DMS 273 treated with DMSO at 0.1 percent for 48 hours (cell line): Measurements from ENCODE around the gene PCDH9.

Experiments
- DNase-seq: peaks from one replicate; lab custom pipeline; 2025; lab: John Stamatoyannopoulos, UW

The PCDH9 gene, protein sequence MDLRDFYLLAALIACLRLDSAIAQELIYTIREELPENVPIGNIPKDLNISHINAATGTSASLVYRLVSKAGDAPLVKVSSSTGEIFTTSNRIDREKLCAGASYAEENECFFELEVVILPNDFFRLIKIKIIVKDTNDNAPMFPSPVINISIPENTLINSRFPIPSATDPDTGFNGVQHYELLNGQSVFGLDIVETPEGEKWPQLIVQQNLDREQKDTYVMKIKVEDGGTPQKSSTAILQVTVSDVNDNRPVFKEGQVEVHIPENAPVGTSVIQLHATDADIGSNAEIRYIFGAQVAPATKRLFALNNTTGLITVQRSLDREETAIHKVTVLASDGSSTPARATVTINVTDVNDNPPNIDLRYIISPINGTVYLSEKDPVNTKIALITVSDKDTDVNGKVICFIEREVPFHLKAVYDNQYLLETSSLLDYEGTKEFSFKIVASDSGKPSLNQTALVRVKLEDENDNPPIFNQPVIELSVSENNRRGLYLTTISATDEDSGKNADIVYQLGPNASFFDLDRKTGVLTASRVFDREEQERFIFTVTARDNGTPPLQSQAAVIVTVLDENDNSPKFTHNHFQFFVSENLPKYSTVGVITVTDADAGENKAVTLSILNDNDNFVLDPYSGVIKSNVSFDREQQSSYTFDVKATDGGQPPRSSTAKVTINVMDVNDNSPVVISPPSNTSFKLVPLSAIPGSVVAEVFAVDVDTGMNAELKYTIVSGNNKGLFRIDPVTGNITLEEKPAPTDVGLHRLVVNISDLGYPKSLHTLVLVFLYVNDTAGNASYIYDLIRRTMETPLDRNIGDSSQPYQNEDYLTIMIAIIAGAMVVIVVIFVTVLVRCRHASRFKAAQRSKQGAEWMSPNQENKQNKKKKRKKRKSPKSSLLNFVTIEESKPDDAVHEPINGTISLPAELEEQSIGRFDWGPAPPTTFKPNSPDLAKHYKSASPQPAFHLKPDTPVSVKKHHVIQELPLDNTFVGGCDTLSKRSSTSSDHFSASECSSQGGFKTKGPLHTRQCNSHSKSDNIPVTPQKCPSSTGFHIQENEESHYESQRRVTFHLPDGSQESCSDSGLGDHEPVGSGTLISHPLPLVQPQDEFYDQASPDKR (N-terminal part only)

DNA sequence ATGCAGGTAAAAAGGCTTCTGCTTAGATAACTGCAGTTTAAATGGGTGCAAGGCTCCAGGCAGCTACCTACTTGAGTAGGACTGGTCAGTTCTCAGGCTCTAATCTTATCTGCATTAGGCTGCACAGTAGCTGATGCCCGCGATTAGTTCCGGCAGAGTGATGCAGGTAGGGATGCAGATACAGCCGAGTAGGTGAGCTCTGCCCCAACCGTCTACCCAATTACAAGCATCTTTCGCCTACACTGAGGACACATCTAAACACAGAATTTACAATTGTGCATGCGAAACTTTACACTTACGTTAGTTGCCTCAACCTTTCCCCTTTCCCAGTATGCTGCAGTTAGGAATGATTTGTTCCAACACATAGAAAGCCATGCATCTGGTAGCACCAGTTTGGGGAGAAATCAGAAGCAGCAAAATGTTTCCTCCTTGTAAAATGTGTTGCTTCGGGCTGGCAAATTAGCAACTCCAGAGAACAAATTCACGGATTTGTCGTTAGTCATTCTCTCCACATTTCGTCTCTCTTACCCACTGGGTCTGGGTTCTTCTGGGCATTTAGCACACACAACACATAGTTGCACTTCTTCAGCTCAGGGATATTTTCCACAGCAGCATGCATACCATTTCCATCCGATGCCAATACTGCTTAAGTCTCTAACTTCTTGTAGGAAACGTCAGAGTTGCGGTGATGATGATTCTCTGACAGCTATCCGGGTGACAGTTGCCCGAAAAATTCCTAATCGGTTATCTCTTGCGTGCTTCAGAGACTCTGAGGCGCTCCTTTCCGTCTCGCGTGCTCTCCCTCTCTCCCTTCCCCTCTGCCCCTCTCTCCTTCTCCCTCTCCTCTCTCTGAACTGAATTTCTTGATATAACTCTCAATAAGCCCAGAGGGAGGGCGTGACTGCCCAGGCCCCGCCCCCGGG, at the start of gene PCDH9:
PCDH9 (minus strand) TSS at position 856 of the 923 bp plus-strand sequence. CDS start 1,896 bp downstream, outside the sequence.
- DNase-seq: no peak

DNA sequence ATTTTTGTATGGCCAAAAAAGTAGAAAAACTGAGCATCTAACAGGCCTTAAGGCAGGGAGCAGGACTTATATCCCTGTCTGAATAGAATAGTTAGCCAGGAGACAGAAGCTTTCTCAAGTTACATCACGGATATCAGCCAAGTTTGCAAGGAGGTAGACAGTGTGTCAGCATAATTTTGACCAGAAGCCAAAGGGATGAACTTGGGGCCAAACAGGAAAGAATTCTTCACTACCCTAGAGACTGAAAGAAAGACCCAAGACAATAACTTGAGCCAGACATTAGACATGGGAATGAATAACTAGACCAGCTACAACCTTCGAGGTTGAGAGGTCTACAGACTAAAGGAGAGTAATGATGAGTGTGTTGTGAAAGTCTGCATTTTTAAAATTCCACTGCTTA, 48.1 kb upstream of the PCDH9 start:
- peak; percentile 16 for DNase-seq

DNA sequence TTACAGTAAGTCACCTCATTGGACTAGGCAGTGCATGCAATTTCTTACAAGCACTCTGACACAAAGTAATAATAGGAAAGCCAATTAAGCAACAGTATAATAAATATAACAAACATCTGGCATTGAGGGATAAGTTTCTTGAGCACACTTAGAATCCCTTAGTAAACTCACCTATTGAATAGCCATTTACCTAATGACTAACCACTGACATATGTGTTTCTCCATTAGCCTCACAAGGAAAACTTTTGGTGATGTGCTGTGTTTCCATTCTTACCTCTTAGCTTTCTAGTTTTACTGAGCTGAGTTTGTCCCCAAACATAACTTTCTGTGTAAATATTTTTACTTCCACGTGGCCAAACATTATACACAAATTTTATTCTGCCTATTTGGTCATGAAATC, 47.4 kb upstream of the PCDH9 start:
- DNase-seq: no peak

DNA sequence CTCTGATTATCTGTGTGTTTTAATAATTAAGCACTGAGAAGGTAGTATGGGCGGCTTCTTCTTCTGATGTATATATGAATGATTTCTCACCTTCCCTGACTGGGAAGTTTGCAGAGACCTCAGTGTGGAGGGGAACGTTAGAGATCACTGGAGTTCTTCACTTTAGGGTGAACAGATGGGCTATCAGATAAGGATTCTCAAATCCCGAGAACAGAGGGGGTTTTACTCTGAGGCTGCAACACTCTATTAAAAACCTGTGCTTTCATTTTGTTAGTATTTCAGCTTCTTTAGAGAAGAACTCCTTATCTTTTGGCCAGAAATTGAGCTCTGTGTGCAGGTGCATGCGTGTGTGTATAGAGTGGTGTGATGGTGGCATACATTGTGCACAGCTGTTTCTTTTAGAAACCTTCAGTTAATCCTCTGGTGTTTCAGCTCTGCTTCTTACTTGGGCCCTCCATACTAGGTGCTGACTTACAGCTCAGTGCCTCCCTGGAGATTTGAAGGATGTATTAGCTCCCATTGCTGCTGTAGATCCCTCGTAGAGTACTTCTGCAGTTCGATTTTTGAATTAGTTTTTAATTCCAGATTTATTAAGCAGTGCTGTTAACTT, 45.3 kb upstream of the PCDH9 start:
- no peak for DNase-seq

DNA sequence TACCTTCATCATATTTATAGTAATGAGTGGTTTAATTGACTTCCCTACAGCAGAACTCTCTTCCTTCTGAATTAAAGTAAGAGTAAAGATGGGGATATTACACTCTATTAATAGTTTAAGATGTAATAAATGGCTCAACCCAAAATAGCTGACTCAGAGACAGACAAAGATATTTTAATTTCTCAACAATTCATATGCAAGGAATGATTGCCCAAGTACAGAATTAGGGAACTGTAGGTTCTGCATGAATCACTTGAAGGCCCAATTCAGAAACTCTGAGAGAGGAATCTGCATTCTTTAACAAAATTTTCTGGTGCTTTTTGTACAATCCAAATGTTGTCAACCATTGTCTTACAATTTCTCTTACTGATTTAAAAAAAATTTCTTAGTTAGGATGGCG, 42.9 kb upstream of the PCDH9 start:
- no peak for DNase-seq

DNA sequence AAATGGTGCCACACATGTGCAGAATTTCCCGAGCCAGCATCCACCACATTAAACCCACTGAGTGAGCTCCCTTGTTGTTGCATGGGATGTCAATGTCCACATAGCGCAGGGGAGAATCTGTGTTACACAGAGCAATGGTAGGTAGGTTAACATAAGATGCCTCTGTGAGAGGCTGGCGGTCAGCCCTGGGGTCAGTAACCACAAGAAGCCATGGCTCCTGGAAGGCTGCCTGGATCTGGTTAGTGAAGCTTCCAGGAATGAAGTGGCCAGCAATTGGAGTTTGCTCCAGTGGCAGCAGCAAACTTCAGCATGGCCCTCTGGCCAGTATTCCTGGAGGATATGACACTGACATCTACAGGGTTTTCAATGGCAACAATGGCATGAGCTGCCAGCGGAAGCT, 37.0 kb upstream of the PCDH9 start:
- DNase-seq: no peak

DNA sequence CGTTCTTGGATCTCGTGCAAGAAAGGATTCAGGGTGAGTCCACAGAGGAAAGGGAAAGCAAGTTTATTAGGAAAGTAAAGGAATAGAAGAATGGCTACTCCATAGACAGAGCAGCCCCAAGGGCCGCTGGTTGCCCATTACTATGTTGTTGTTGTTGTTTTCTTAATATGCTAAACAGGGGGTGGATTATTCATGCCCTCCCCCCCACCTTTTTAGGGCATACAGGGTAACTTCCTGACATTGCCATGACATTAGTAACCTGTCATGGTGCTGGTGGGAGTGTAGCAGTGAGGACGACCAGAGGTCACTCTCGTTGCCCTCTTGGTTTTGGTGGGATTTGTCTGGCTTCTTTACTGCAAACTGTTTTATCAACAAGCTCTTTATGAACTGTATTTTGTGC, 29.1 kb upstream of the PCDH9 start:
- no peak for DNase-seq

DNA sequence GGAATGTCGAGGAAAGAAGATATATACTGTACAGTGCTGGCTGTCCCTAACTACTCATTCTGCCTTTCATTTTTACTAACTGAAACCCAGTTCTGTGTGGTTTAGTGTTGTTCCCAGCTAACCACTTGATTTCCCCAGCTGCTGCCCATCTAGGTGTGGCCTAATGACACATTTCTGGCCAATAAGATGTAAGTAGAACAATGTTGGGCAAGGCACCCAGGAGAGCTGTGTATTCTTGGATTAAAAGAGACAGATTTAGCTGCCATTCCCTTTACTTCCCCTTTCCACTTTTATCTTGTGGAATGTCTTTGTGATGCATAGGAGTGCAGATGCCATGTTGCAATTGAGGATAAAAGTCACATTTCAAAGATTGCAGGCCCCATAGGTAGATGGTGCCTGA, 28.3 kb upstream of the PCDH9 start:
- no peak for DNase-seq

DNA sequence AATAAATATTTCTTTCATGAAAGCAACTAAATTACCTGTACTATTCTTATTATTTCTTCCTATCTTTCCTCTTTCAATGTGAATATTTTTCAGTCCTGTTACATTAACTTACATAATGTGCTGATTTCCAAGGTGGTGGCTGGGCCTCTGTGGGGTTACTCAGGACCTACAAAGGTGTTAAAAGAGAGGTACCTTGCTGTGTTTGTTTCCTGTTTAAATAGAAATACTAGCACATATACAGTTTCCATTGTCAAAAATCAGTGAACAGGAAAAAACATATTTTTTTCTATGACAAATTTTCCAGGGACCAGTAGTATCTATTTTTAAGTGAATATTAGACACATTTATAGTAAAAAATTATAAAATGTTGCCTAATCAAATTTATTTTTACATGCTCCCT, 8.7 kb upstream of the PCDH9 start:
- DNase-seq: no peak

DNA sequence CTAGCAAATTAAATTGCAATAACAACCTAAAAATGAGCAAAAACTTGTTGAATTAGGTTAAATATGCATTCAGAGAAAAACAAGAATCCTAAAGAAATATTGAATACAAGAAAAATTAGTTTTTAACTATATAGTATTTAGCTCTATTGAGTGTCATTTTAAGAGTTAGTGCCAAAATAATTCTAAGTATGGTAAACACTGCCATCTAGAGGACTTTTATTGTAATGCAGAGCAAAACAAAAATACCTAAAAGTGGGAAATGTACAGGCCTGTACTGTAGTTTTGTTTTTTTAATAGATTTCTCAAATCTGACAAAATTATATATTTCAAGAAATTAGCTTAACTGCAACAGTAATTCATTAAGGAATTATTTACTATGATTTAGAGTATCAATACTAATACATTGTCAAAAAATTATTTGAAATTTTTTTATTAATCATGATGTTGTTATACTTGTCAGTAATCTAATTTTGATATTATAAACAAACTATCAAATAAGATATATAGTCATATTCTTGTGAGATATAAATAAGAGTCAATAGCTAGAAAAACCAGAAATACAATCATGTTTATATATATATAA, 8.2 kb upstream of the PCDH9 start:
- no peak for DNase-seq

DNA sequence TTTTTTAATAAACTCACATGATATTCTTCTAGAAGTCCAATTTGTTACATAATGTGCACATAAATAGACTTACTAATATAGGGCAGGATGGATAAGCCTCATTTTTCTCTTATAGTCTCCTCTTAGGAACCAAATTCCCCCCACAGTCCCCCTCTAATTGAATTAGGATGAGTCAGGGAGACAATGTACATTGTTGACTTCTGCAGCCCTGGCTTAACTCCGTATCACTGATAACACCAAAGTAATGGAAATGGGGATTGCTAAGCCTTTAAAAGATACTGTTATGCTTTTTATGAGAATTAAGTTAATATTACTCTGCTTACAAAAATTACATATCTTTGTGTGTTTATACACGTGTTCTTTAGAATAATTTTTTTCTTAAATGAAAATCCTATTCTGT, 5.1 kb upstream of the PCDH9 start:
- DNase-seq: no peak

DNA sequence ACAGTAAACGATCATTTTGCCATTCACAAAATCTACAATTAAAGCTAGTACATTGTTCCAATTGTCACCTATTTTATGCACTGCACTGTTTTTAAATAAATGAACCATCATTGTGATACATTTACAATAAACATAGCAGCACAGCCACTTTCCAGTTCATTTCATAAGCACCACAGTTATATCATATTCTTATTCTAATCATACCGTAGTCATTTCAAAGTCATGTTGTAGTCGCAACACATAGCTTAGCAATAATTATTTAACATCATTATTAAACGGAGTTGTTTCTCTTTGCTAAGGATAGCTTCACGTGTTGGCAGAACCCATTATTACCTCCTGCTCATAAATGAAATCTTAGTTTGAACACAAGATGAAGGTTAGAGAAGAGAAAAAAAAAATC, 2.2 kb upstream of the PCDH9 start:
- DNase-seq: no peak

DNA sequence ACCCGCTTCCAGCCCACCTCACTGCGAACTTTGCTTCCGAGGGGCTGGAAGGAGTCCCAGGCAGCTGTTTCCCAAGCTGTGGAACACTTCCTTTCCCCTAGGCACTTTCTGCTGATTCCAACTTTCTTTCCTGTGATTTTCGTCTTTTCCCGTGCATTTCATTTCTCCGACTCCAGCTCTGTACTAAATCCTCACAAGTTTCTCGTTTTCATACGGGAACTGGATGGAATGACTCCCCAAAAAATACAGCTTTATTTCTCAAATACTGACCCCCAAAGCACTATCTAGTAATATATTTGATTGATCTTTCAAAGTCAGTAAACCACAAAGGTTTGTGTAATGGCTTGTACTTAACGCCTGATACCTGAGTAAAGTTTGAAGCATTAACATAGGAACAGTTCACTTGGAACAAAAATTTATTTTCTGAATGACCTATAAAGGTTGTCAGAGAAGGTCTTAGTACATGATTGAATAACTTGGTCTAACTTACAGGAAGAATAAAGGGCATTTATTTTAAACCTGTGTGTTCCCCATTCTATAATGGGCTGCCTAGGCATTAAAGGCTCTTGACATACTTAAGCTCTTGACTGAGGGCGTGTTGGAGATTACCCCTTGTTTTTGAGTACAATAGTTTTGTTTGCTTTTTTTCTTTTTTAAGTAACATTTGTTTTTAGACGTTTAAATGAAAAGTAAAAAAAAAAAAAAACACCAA, 1.3 kb upstream of the PCDH9 start:
- DNase-seq: peak; percentile 60

DNA sequence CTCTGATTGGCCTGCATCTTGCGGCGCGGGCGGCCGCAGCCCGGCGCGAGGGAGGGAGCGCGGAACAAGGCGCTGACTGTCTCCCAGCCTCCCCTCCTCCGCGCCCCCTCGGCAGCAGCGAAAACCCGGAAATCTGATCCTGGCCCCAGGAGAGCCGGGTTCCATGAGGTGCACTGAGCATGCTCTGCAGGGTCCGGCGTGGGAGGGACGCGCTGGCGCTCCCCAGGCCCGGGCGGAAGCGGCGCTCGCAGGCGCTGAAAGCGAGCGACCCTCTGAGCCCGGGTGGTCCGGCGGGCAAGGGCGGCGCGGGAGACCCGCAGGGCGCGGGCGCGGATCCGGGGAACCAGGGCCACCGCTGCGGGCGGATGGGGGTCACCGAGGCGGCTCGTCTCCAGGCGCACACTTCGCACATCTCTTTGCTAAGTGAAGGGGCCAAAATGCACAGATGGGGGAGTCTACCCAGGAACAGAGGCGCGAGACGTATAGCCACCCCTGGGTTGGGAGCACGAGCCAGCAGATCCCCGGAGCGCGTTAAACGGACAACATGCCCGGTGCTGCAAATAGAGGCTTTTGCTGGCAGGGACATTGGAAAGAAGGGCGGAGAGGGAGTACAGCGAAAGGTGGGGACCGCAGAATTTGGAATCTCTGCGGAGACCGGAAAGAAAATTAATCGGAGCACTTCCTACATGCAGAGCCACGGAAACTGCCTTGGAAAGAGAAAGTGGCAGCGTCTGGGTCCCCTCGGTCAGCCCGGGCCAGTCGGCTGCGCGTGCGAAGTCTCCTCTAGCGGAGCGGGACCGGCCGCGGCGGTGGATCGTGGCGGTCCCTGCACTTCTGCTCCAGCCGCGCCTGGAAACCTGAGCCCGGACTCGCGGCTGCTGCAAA, 510 bp upstream of the PCDH9 start:
- peak; percentile 83 for DNase-seq

DNA sequence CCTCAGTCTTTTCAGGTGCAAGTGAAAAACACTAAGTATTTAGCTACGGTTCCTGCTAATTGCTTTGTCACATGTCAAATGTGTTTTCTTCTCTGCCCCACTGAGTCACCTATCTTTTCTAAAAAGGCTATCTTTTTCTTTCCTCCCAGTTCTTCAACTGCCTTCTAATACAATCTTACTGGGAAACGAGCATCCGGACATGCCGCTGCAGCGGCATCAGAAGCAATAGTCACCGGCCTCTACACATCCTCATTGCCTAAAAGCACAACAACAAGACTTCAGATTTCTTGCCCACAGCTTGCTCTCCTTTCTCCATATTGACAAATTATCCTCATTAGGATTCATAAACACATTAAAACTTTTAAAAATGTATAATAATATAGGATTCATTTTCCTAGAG, 1.2 kb downstream of the PCDH9 start:
- DNase-seq: no peak

DNA sequence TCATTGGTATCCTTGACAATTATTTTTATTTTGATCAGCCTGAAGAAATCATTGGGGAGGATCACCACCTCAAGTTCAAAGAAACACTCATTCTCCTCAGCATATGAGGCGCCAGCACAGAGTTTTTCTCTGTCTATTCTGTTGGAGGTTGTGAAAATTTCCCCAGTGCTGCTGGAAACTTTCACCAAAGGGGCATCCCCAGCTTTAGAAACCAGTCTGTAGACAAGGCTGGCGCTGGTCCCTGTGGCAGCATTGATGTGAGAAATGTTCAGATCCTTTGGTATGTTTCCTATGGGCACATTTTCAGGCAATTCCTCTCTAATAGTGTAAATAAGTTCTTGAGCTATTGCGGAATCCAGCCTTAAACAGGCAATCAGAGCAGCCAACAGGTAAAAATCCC, 2.1 kb downstream of the PCDH9 start:
- no peak for DNase-seq

DNA sequence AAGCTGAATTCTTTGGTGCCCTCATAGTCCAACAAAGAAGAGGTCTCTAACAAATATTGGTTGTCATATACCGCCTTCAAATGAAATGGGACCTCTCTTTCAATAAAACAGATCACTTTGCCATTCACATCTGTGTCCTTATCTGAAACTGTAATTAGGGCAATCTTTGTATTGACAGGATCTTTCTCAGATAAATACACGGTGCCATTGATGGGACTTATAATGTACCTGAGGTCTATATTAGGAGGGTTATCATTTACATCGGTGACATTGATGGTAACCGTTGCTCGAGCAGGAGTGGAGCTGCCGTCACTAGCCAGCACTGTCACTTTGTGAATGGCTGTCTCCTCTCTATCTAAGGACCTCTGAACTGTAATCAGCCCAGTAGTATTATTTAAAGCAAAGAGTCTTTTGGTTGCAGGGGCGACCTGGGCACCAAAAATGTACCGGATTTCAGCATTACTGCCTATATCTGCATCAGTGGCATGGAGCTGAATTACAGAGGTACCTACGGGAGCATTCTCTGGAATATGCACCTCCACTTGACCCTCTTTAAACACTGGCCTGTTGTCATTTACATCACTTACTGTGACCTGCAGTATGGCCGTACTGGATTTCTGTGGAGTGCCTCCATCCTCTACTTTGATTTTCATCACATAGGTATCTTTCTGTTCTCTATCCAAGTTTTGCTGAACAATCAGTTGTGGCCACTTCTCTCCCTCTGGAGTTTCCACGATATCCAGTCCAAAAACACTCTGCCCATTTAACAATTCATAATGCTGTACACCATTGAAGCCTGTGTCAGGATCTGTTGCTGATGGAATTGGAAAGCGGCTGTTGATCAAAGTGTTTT, 2.8 kb downstream of the PCDH9 start:
- no peak for DNase-seq

DNA sequence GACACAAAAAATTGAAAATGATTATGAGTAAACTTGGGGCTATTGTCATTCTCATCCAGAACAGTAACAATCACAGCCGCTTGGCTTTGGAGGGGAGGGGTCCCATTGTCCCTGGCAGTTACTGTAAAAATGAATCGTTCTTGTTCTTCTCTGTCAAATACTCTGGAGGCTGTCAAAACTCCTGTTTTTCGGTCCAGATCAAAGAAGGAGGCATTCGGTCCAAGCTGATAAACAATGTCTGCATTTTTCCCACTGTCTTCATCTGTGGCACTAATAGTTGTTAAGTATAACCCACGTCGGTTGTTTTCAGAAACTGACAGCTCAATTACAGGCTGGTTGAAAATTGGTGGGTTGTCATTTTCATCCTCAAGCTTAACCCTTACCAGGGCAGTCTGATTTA, 3.4 kb downstream of the PCDH9 start:
- no peak for DNase-seq
